ENCODE data around the gene ANXA3. TPM values are rescaled to one million over a fixed set of nuclear protein-coding genes. Genes with fewer than 3 reads are reported as not detected.
"Not testable (repeated sequence)": the region's sequence is repeated elsewhere in the genome, so short reads cannot be mapped to it uniquely, and the experiment has no call there.

ANXA3 gene
- total RNA-seq, 3 donors from 2014 or later, result 37.6 to 170 (median 95.7) TPM

- H3K9me3 ChIP-seq, result no peaks in the 10 kb centered on the region
- H3K27me3 ChIP-seq, result no peaks in the 10 kb centered on the region
- no peak for DNase-seq (ENCODE audit: low spot score in 2 of 2)
- H3K36me3 ChIP-seq, result no peaks in the 10 kb centered on the region
- no peak overlapping the region for H3K4me3 ChIP-seq
- H3K27ac ChIP-seq, result no peak overlapping the region
- intact Hi-C loops (cut with DNase I; ENCODE audit: low total_unique reads), result no loop called here
- H3K4me1 ChIP-seq, result no peaks in the 10 kb centered on the region
- no peak for TF ChIP-seq POLR2AphosphoS5 (IDR thresholded peaks at IDR 0.05)
- no peak for TF ChIP-seq CTCF (IDR thresholded peaks at IDR 0.05)
- no peak for TF ChIP-seq POLR2A (IDR thresholded peaks at IDR 0.05)
Measured at GRCh38 chr4:78542373-78542772, 9.2 kb upstream of the ANXA3 start.

- no peak overlapping the region for H3K27ac ChIP-seq
- H3K27me3 ChIP-seq, result no peaks in the 10 kb centered on the region
- no peaks in the 10 kb centered on the region for H3K36me3 ChIP-seq
- H3K4me3 ChIP-seq, result no peak overlapping the region
- TF ChIP-seq POLR2AphosphoS5 (IDR thresholded peaks at IDR 0.05), result no peak
- TF ChIP-seq POLR2A (IDR thresholded peaks at IDR 0.05), result no peak
- TF ChIP-seq CTCF (IDR thresholded peaks at IDR 0.05), result no peak
- DNase-seq (ENCODE audit: low spot score in 2 of 2), result no peak
- no peaks in the 10 kb centered on the region for H3K9me3 ChIP-seq
- intact Hi-C loops (cut with DNase I; ENCODE audit: low total_unique reads), result no loop called here
- no peaks in the 10 kb centered on the region for H3K4me1 ChIP-seq
Measured at GRCh38 chr4:78543424-78544125, 8.0 kb upstream of the ANXA3 start.

- intact Hi-C loops (cut with DNase I; ENCODE audit: low total_unique reads), result no loop called here
- H3K9me3 ChIP-seq, result no peaks in the 10 kb centered on the region
- H3K36me3 ChIP-seq, result no peaks in the 10 kb centered on the region
- H3K4me3 ChIP-seq, result no peak overlapping the region
- peak overlapping the region in 1 of 2 donors; percentile 41 for H3K27ac ChIP-seq
- TF ChIP-seq POLR2AphosphoS5 (IDR thresholded peaks at IDR 0.05), result no peak
- no peak for TF ChIP-seq POLR2A (IDR thresholded peaks at IDR 0.05)
- no peak for TF ChIP-seq CTCF (IDR thresholded peaks at IDR 0.05)
- H3K4me1 ChIP-seq, result no peaks in the 10 kb centered on the region
- DNase-seq (ENCODE audit: low spot score in 2 of 2), result no peak
- H3K27me3 ChIP-seq, result no peaks in the 10 kb centered on the region
Measured at GRCh38 chr4:78544678-78545077, 6.9 kb upstream of the ANXA3 start.

- H3K4me3 ChIP-seq, result no peak overlapping the region
- H3K27me3 ChIP-seq, result no peaks in the 10 kb centered on the region
- no peaks in the 10 kb centered on the region for H3K36me3 ChIP-seq
- no peak for TF ChIP-seq POLR2AphosphoS5 (IDR thresholded peaks at IDR 0.05)
- TF ChIP-seq CTCF (IDR thresholded peaks at IDR 0.05), result no peak
- TF ChIP-seq POLR2A (IDR thresholded peaks at IDR 0.05), result no peak
- intact Hi-C loops (cut with DNase I; ENCODE audit: low total_unique reads), result no loop called here
- H3K9me3 ChIP-seq, result no peaks in the 10 kb centered on the region
- peak overlapping the region in 1 of 2 donors; percentile 41 for H3K27ac ChIP-seq
- no peak for DNase-seq (ENCODE audit: low spot score in 2 of 2)
- H3K4me1 ChIP-seq, result no peaks in the 10 kb centered on the region
Measured at GRCh38 chr4:78545275-78546246, 6.0 kb upstream of the ANXA3 start.

GRCh38 chr4:78547899-78548298, 3.7 kb upstream of the ANXA3 start:
- H3K9me3 ChIP-seq, result not testable (repeated sequence)

GRCh38 chr4:78548889-78549288, 2.7 kb upstream of the ANXA3 start:
- H3K4me3 ChIP-seq; H3K27me3 ChIP-seq; DNase-seq (ENCODE audit: low spot score in 2 of 2); intact Hi-C loops (cut with DNase I; ENCODE audit: low total_unique reads); H3K9me3 ChIP-seq; H3K27ac ChIP-seq; H3K36me3 ChIP-seq; H3K4me1 ChIP-seq: not testable (repeated sequence)

More at GRCh38 chr4:78547899-78548298, 3.7 kb upstream of the ANXA3 start:
- H3K36me3 ChIP-seq; DNase-seq (ENCODE audit: low spot score in 2 of 2); intact Hi-C loops (cut with DNase I; ENCODE audit: low total_unique reads); H3K27me3 ChIP-seq; H3K4me3 ChIP-seq; H3K27ac ChIP-seq; H3K4me1 ChIP-seq: not testable (repeated sequence)

All from breast epithelium (tissue), 4 donors.